ENCODE data around the gene HSDL1. TPM values are rescaled to one million over a fixed set of nuclear protein-coding genes. Genes with fewer than 3 reads are reported as not detected.

Gene HSDL1
- total and polyA plus RNA-seq, 2 of the 8 experiments (the other 6 are each of a cell fraction or from before 2014, with no cell fraction given) = 25.0 to 55.7 TPM

- H3K23ac ChIP-seq (ENCODE audit: insufficient read length) = no peak overlapping the region
- H3K9ac ChIP-seq (replicated peaks in 1 of 4; ENCODE audit: extremely low read depth in 1 of 4, low read depth in 3 of 4, low read length in 3 of 4) = peak overlapping the region; percentile 86 to 97 (median 90)
- H2BK12ac ChIP-seq (ENCODE audit: low read depth, low read length) = no peak overlapping the region
- WGBS, 2 experiments (ENCODE audit: extremely low coverage in 1 of 2, insufficient coverage in 1 of 2, insufficient read length in 1 of 2, insufficient replicate concordance in 2 of 2, low coverage in 1 of 2, low lambda C conversion rate in 2 of 2, missing lambda C conversion rate in 1 of 2) = 5% methylated on average over 35 of the region's 57 CpGs; no CpG with 5 or more reads in 1 of the 2 experiments
- no peak overlapping the region for H3K14ac ChIP-seq (ENCODE audit: insufficient read length)
- ChIA-PET POLR2A (ENCODE audit: partially characterized antibody) (interaction anchor here (0.6 to 4.6 kb wide), 22 partner anchors 10 to 180 kb away, joined by 3 to 19 read pairs (median 4); partner anchors contain the start of genes DNAAF1, HSDL1, SLC38A8 and TAF1C), CTCF (ENCODE audit: partially characterized antibody) (interaction anchor here (0.5 to 6.0 kb wide), 18 partner anchors 16 to 1342 kb away, joined by 3 to 44 read pairs (median 3); partner anchors contain the start of gene TAF1C)
- H3K4me2 ChIP-seq (ENCODE audit: insufficient read depth in 1 of 2, low read depth in 2 of 2, low read length in 2 of 2) = peak overlapping the region; percentile 64 to 72
- H4K8ac ChIP-seq (ENCODE audit: extremely low read depth, insufficient read depth, low read length) = no peak overlapping the region
- no peak overlapping the region for H2BK15ac ChIP-seq (ENCODE audit: low read length)
- H3K23me2 ChIP-seq (ENCODE audit: low read depth, low read length) = peaks cover 6% of the 10 kb centered on the region
- no peak overlapping the region for H2BK5ac ChIP-seq (ENCODE audit: low read depth, low read length)
- 0 out of 8 replicates have a peak, but pooled peaks cover 0 to 3% (median 0%) of the 10 kb centered on the region in 4 experiments for H3K36me3 ChIP-seq (ENCODE audit: control insufficient read depth in 2 of 4, insufficient read depth in 4 of 4, low read length in 3 of 4)
- DNase-seq (ENCODE audit: low read depth in 1 of 2, low spot score in 2 of 2) = no peak
- H3K4ac ChIP-seq (replicated peaks; ENCODE audit: insufficient read length, low read depth, low read length) = peak overlapping the region; percentile 66
- H4K5ac ChIP-seq (ENCODE audit: insufficient read length, low read depth, low read length) = peak overlapping the region; percentile 46
- no peak overlapping the region for H2AK5ac ChIP-seq (ENCODE audit: low read depth, low read length)
- peak overlapping the region; percentile 64 for H3K27ac ChIP-seq (ENCODE audit: low read depth, low read length)
- H3K79me2 ChIP-seq (ENCODE audit: control insufficient read depth in 1 of 2, insufficient read depth in 2 of 2, low read length in 2 of 2) = peaks cover 0 to 48% of the 10 kb centered on the region in 2 experiments; a peak in 3 of 4 replicates
- no peak overlapping the region for H3K18ac ChIP-seq (ENCODE audit: extremely low read depth, low read length)
- peak overlapping the region; percentile 61 for H4K91ac ChIP-seq (replicated peaks; ENCODE audit: insufficient read length, low read length)
- H4K20me1 ChIP-seq (replicated peaks in 1 of 2; ENCODE audit: control insufficient read depth in 1 of 2, insufficient read depth in 2 of 2, low read length in 2 of 2) = peaks cover under 1 to 5% of the 10 kb centered on the region in 2 experiments
- H3K4me1 ChIP-seq (replicated peaks in 1 of 4; ENCODE audit: control insufficient read depth in 3 of 4, insufficient read depth in 4 of 4, low read length in 3 of 4) = peaks cover 0 to 2% (median 0%) of the 10 kb centered on the region in 4 experiments; a peak in 1 of 7 replicates
- H2AFZ ChIP-seq (ENCODE audit: low read length) = peak overlapping the region; percentile 24
- H3K4me3 ChIP-seq (ENCODE audit: extremely low read depth in 1 of 4, insufficient read depth in 2 of 4, low read depth in 3 of 4, low read length in 4 of 4) = peak overlapping the region; percentile 69 to 92 (median 84)
- no peak for FAIRE-seq
- H3K27me3 ChIP-seq (replicated peaks in 1 of 4; ENCODE audit: control insufficient read depth in 3 of 4, extremely low read depth in 1 of 4, insufficient read depth in 3 of 4, low read length in 3 of 4) = no peaks in the 10 kb centered on the region
- peak overlapping the region; percentile 12 for H3K56ac ChIP-seq (replicated peaks; ENCODE audit: insufficient read length, low read depth, low read length)
- peak overlapping the region; percentile 72 for H2BK120ac ChIP-seq (replicated peaks; ENCODE audit: low read depth, low read length)
- no peak overlapping the region for H2BK20ac ChIP-seq (ENCODE audit: low read length)
- H3K79me1 ChIP-seq (ENCODE audit: low read depth, low read length) = peaks cover 6% of the 10 kb centered on the region
- H3K9me3 ChIP-seq (ENCODE audit: insufficient read depth in 2 of 2, low read depth in 1 of 2, low read length in 1 of 2) = no peaks in the 10 kb centered on the region
- peak; percentile 27 for TF ChIP-seq ASH2L (IDR thresholded peaks at IDR 0.05; ENCODE audit: low read length)
- TF ChIP-seq RBBP5 (IDR thresholded peaks at IDR 0.05; ENCODE audit: borderline replicate concordance, low read depth, low read length) = peak; percentile 12; the same call in 1 of the 2 replicates
- TF ChIP-seq EP300 (IDR thresholded peaks at IDR 0.05; ENCODE audit: borderline replicate concordance in 1 of 2, low read depth in 2 of 2, low read length in 2 of 2) = no peak
- TF ChIP-seq SAP30 (IDR thresholded peaks at IDR 0.05; ENCODE audit: insufficient read depth, insufficient replicate concordance, low read length) = no peak
- no peak for TF ChIP-seq RNF2 (IDR thresholded peaks at IDR 0.05; ENCODE audit: borderline replicate concordance, low read depth, low read length, missing control alignments, poor library complexity, severe bottlenecking)
- TF ChIP-seq KDM4A (IDR thresholded peaks at IDR 0.05; ENCODE audit: low read depth, low read length, severe bottlenecking) = no peak
- TF ChIP-seq CBX8 (IDR thresholded peaks at IDR 0.05; ENCODE audit: borderline replicate concordance, low read depth, low read length) = no peak
- no peak for TF ChIP-seq TBP (IDR thresholded peaks at IDR 0.05; ENCODE audit: low read depth, low read length)
- TF ChIP-seq JUND (IDR thresholded peaks at IDR 0.05; ENCODE audit: low read length) = no peak
- no peak for TF ChIP-seq SIN3A (conservative IDR thresholded peaks at IDR 0.05 in 1 of 2, IDR thresholded peaks at IDR 0.05 in 1 of 2; ENCODE audit: low read depth in 1 of 2, low read length in 2 of 2)
Measured at GRCh38 chr16:84115919-84116719, 28.9 kb downstream of the HSDL1 start.
